Mammary epithelial cell (primary cell): ENCODE measurements around the gene TUBGCP6.

ENCODE experiments used
- EZH2 ChIP-seq: IDR thresholded peaks from 2 replicates; pipeline ENCODE4 v1.6.1; 2012; ENCODE audit warnings: low read length, inconsistent platforms, borderline replicate concordance
- TF ChIP-seq, protein P1 (sequence below), 2 donors: IDR thresholded peaks in 1 of 2; conservative IDR thresholded peaks in 1 of 2; 2 replicates each; pipeline ENCODE4 v1.5.1; 2011 to 2012; ENCODE audit warnings: inconsistent platforms in 2 of 2, low read length in 2 of 2, mild to moderate bottlenecking in 2 of 2, control low read depth in 1 of 2, low read depth in 1 of 2; ENCODE audit not compliant: insufficient read depth in 1 of 2; ENCODE audit errors: extremely low read depth in 1 of 2

- TF ChIP-seq, protein P1, sequence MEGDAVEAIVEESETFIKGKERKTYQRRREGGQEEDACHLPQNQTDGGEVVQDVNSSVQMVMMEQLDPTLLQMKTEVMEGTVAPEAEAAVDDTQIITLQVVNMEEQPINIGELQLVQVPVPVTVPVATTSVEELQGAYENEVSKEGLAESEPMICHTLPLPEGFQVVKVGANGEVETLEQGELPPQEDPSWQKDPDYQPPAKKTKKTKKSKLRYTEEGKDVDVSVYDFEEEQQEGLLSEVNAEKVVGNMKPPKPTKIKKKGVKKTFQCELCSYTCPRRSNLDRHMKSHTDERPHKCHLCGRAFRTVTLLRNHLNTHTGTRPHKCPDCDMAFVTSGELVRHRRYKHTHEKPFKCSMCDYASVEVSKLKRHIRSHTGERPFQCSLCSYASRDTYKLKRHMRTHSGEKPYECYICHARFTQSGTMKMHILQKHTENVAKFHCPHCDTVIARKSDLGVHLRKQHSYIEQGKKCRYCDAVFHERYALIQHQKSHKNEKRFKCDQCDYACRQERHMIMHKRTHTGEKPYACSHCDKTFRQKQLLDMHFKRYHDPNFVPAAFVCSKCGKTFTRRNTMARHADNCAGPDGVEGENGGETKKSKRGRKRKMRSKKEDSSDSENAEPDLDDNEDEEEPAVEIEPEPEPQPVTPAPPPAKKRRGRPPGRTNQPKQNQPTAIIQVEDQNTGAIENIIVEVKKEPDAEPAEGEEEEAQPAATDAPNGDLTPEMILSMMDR (conservative IDR thresholded peaks at IDR 0.05 in 1 of 2, IDR thresholded peaks at IDR 0.05 in 1 of 2; ENCODE audit: extremely low read depth in 1 of 2, insufficient read depth in 1 of 2, low read depth in 1 of 2, low read length in 2 of 2): no peak
- no peak for TF ChIP-seq EZH2
These were observed 6.0 kb upstream of the TUBGCP6 start, which contains the start of gene HDAC10 for GRCh38 chr22:50250555-50251476.
